ENCODE data around the gene EHBP1.

Gene EHBP1

GRCh38 chr2:62826953-62827675 is 121.6 kb downstream of the EHBP1 start:
- CTCF ChIA-PET, result no interaction called here
- no peak for TF ChIP-seq ZNF501 (tag by site-specific recombination; IDR thresholded peaks at IDR 0.05)
- no peak for TF ChIP-seq EGR2 (tag by site-specific recombination; IDR thresholded peaks at IDR 0.05; ENCODE audit: low read depth)
- TF ChIP-seq MYNN (tag by site-specific recombination; IDR thresholded peaks at IDR 0.05; ENCODE audit: borderline replicate concordance), result no peak
- no peak for TF ChIP-seq ZNF140 (tag by site-specific recombination; IDR thresholded peaks at IDR 0.05)
- no peak for TF ChIP-seq BCL6B (tag by site-specific recombination; IDR thresholded peaks at IDR 0.05)
- TF ChIP-seq ZNF76 (tag by site-specific recombination; IDR thresholded peaks at IDR 0.05; ENCODE audit: borderline replicate concordance, low read depth), result no peak
- TF ChIP-seq ZNF16 (tag by site-specific recombination; IDR thresholded peaks at IDR 0.05; ENCODE audit: low read depth), result no peak
- TF ChIP-seq ZNF155 (tag by site-specific recombination; IDR thresholded peaks at IDR 0.05), result no peak
- TF ChIP-seq ZNF830 (tag by site-specific recombination; IDR thresholded peaks at IDR 0.05; ENCODE audit: low read depth), result no peak
- TF ChIP-seq PATZ1 (tag by site-specific recombination; IDR thresholded peaks at IDR 0.05), result no peak
- no peak for TF ChIP-seq TRIM28 (IDR thresholded peaks at IDR 0.05; ENCODE audit: borderline replicate concordance, low read length)
- TF ChIP-seq ZNF423 (tag by site-specific recombination; IDR thresholded peaks at IDR 0.05), result no peak
- no peak for TF ChIP-seq ZNF560 (tag by site-specific recombination; IDR thresholded peaks at IDR 0.05; ENCODE audit: borderline replicate concordance)
- no peak for TF ChIP-seq ZNF248 (tag by site-specific recombination; IDR thresholded peaks at IDR 0.05)
- Histone ChIP-seq H3K9me3 (ENCODE audit: control insufficient read depth, insufficient read depth, low read depth, low read length) (no peaks in the 10 kb centered on the region), H3K36me3 (ENCODE audit: control insufficient read depth in 2 of 2, insufficient read depth in 1 of 2, low read length in 2 of 2) (peaks cover 9 to 18% of the 10 kb centered on the region in 2 experiments; a peak in 2 of 3 replicates), H3K4me3 (ENCODE audit: low read depth, low read length) (no peak overlapping the region), H3K4me1 (ENCODE audit: control insufficient read depth, insufficient read depth, low read length) (no peaks in the 10 kb centered on the region), H3K27ac (ENCODE audit: extremely low read depth, low read depth, low read length) (no peak overlapping the region)
- POLR2A ChIA-PET, result no interaction called here

- ChIA-PET POLR2A (no interaction called here), CTCF (interaction anchor here (0.6 kb wide), 1 partner anchor 357 kb away, joined by 3 read pairs; no protein-coding TSS in a partner anchor)
- no peak overlapping the region for H3K4me3 ChIP-seq (ENCODE audit: low read depth, low read length)
- no peaks in the 10 kb centered on the region for H3K4me1 ChIP-seq (ENCODE audit: control insufficient read depth, insufficient read depth, low read length)
- no peak overlapping the region for H3K27ac ChIP-seq (ENCODE audit: extremely low read depth, low read depth, low read length)
- peaks cover 9 to 13% of the 10 kb centered on the region in 2 experiments; a peak in 2 of 3 replicates for H3K36me3 ChIP-seq (ENCODE audit: control insufficient read depth in 2 of 2, insufficient read depth in 1 of 2, low read length in 2 of 2)
- H3K9me3 ChIP-seq (ENCODE audit: control insufficient read depth, insufficient read depth, low read depth, low read length), result no peaks in the 10 kb centered on the region
- TF ChIP-seq ZEB2 (tag by site-specific recombination; IDR thresholded peaks at IDR 0.05), result no peak
- TF ChIP-seq ZNF274 (IDR thresholded peaks at IDR 0.05; ENCODE audit: low read length), result no peak
- TF ChIP-seq ZNF274 (tag by site-specific recombination; IDR thresholded peaks at IDR 0.05; ENCODE audit: borderline replicate concordance), result no peak
- TF ChIP-seq ZNF658 (tag by site-specific recombination; IDR thresholded peaks at IDR 0.05), result no peak
- no peak for TF ChIP-seq ZNF624 (tag by site-specific recombination; IDR thresholded peaks at IDR 0.05)
- TF ChIP-seq ZFP3 (tag by site-specific recombination; IDR thresholded peaks at IDR 0.05; ENCODE audit: low read depth), result no peak
- no peak for TF ChIP-seq ZNF843 (tag by site-specific recombination; IDR thresholded peaks at IDR 0.05)
- no peak for TF ChIP-seq ZNF214 (tag by site-specific recombination; IDR thresholded peaks at IDR 0.05; ENCODE audit: borderline replicate concordance)
- no peak for TF ChIP-seq SCRT1 (tag by site-specific recombination; IDR thresholded peaks at IDR 0.05; ENCODE audit: borderline replicate concordance)
- no peak for TF ChIP-seq ZNF660 (tag by site-specific recombination; IDR thresholded peaks at IDR 0.05)
- no peak for TF ChIP-seq ZNF707 (tag by site-specific recombination; IDR thresholded peaks at IDR 0.05)
- no peak for TF ChIP-seq HIC1 (tag by site-specific recombination; IDR thresholded peaks at IDR 0.05)
- no peak for TF ChIP-seq GLIS2 (tag by site-specific recombination; IDR thresholded peaks at IDR 0.05)
- no peak for TF ChIP-seq ZNF23 (tag by site-specific recombination; IDR thresholded peaks at IDR 0.05; ENCODE audit: borderline replicate concordance)
These were observed 126.2 kb downstream of the EHBP1 start for GRCh38 chr2:62831729-62832128.
